ENCODE data around the gene AQP12A. TPM values are rescaled to one million over a fixed set of nuclear protein-coding genes. Genes with fewer than 3 reads are reported as not detected.

Gene AQP12A
- total RNA-seq, 2 donors from 2014 or later, result 29.6 to 130 TPM

GRCh38 chr2:240713928-240714746 lies 22.5 kb downstream of the AQP12A start:
- Histone ChIP-seq H3K36me3 (replicated peaks in 1 of 2; ENCODE audit: insufficient read depth in 1 of 2, low read depth in 2 of 2) (no peaks in the 10 kb centered on the region), H3K4me3 (no peak overlapping the region), H3K9me3 (no peaks in the 10 kb centered on the region), H3K27ac (no peak overlapping the region), H3K27me3 (no peaks in the 10 kb centered on the region), H3K4me1 (peaks cover 19% of the 10 kb centered on the region)
- DNase-seq (peak; percentile 7 to 49 (median 38)), ATAC-seq (peak; percentile 43)
- TF ChIP-seq, protein P1, sequence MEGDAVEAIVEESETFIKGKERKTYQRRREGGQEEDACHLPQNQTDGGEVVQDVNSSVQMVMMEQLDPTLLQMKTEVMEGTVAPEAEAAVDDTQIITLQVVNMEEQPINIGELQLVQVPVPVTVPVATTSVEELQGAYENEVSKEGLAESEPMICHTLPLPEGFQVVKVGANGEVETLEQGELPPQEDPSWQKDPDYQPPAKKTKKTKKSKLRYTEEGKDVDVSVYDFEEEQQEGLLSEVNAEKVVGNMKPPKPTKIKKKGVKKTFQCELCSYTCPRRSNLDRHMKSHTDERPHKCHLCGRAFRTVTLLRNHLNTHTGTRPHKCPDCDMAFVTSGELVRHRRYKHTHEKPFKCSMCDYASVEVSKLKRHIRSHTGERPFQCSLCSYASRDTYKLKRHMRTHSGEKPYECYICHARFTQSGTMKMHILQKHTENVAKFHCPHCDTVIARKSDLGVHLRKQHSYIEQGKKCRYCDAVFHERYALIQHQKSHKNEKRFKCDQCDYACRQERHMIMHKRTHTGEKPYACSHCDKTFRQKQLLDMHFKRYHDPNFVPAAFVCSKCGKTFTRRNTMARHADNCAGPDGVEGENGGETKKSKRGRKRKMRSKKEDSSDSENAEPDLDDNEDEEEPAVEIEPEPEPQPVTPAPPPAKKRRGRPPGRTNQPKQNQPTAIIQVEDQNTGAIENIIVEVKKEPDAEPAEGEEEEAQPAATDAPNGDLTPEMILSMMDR (IDR thresholded peaks at IDR 0.05), result no peak
- TF ChIP-seq POLR2A (IDR thresholded peaks at IDR 0.05), result no peak
- intact Hi-C loops (cut with DNase I), result no loop called here
- 44% methylated on average over 12 to 26 of the region's 26 CpGs for WGBS, 2 donors

DNA sequence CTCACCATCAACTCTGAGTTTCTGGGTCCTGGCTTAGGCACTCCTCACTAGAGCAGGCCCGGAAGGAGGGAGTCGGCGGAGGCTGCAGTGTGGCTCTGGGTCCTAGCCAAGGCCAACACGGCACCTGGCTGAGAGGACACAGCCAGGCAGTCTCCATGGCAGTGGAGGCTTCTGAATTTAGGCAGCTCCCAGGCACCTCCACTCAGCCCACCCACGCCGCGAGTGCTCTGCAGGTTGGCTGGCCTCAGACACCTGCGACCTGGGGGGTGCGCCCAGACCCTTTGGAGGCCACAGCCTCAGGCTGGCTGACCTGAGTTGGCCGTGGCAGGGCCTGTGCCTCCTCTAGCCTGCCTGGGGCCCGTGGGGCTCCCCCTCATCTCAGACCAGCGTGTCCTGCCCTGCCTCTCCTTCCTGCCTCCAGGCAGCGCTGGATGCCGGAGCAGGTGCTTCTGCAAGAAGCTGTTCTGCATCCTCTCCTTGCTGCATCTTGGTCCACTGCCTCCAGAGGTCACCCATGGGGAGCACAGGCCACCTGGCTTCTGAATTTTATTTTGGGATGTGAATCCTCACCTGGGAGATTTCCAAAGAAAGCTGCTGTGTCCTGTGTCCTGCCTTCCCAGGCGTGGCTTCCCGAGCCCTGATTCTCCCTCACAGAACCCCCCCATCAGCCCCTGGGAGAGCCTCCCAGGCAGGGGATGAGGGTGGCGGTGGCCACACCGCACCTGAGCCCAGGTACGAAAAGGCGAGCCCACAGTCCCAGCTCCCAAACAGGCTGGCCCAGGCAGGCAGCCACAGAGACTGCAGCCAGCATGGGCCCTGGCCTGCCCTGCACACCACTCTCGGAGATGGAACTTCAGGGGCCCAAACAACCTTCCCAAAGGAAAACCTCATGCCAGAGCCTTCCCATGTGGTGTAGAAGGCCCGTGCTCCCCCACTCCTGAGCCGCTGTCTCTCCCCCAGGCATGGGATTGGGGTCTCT lies 23.4 kb downstream of the AQP12A start:
- Histone ChIP-seq H3K36me3 (replicated peaks in 1 of 2; ENCODE audit: insufficient read depth in 1 of 2, low read depth in 2 of 2) (no peaks in the 10 kb centered on the region), H3K27ac (no peak overlapping the region), H3K4me1 (peaks cover 19% of the 10 kb centered on the region), H3K9me3 (no peaks in the 10 kb centered on the region), H3K4me3 (no peak overlapping the region), H3K27me3 (no peaks in the 10 kb centered on the region)
- TF ChIP-seq, protein P1 (IDR thresholded peaks at IDR 0.05), result peak in 1 of 7 experiments; percentile 0
- no peak for TF ChIP-seq POLR2A (IDR thresholded peaks at IDR 0.05)
- intact Hi-C loops (cut with DNase I), result no loop called here
- WGBS, 2 donors, result 63 to 91% methylated on average over 4 to 22 of the region's 23 CpGs
- DNase-seq, result peak; percentile 26 to 65 (median 54)
- peak; percentile 41 for ATAC-seq

DNA sequence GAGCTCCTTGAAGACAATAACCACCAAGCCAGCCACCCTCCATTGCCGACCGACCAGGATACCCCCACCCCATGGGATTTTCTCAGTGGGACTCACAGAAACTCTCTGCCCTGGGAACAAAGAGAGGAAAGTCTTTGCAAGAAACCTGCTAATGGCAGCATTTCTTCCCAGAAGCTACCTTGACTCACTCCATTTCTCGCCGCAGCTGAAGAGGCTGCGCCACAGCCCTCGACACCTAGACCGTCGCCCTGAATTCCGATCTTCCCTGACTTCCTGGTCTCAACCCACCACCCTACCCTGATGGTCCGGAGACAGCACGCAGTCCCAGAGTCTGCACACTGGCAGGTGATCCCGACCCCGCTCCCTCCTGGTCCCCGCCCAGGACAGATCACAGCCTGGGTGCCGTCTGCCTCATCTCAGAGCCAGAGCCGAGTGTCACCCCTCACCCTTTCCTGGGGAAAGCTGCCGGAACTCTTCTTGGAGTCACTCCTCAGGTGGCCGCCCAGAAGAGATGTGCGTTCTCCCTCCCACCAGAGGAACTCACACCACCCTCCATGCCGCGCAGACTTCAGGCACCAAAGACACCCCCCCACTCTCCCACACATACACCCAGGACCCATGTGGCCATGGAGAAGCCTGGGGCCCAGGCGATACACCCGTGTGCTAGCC lies 24.6 kb downstream of the AQP12A start:
- Histone ChIP-seq H3K4me1 (peaks cover 19% of the 10 kb centered on the region), H3K4me3 (no peak overlapping the region), H3K27ac (no peak overlapping the region), H3K9me3 (no peaks in the 10 kb centered on the region), H3K36me3 (replicated peaks in 1 of 2; ENCODE audit: insufficient read depth in 1 of 2, low read depth in 2 of 2) (no peaks in the 10 kb centered on the region), H3K27me3 (no peaks in the 10 kb centered on the region)
- TF ChIP-seq, protein P1 (IDR thresholded peaks at IDR 0.05), result no peak
- TF ChIP-seq POLR2A (IDR thresholded peaks at IDR 0.05), result no peak
- DNase-seq (no peak), ATAC-seq (no peak)
- intact Hi-C loops (cut with DNase I), result no loop called here
- 92 to 93% methylated on average over 18 to 23 of the region's 23 CpGs for WGBS, 2 donors

- no peaks in the 10 kb centered on the region for H3K36me3 ChIP-seq (replicated peaks in 1 of 2; ENCODE audit: insufficient read depth in 1 of 2, low read depth in 2 of 2)
- peaks cover 19% of the 10 kb centered on the region for H3K4me1 ChIP-seq
- H3K9me3 ChIP-seq, result no peaks in the 10 kb centered on the region
- ATAC-seq (no peak), DNase-seq (no peak)
- no peak overlapping the region for H3K27ac ChIP-seq
- no peak overlapping the region for H3K4me3 ChIP-seq
- intact Hi-C loops (cut with DNase I), result no loop called here
- WGBS, 2 donors, result 86 to 90% methylated on average over 4 to 18 of the region's 18 CpGs
- H3K27me3 ChIP-seq, result no peaks in the 10 kb centered on the region
- TF ChIP-seq POLR2A (IDR thresholded peaks at IDR 0.05), result no peak
- TF ChIP-seq, protein P1 (IDR thresholded peaks at IDR 0.05), result no peak
Observed at GRCh38 chr2:240717181-240717641, 25.5 kb downstream of the AQP12A start.

Data from body of pancreas (tissue), 4 donors.